Esophagus muscularis mucosa (tissue), 4 donors: Measurements from ENCODE around the gene DENND10. TPM values are rescaled to one million over a fixed set of nuclear protein-coding genes. Genes with fewer than 3 reads are reported as not detected.
"Not testable (repeated sequence)": the region's sequence is repeated elsewhere in the genome, so short reads cannot be mapped to it uniquely, and the experiment has no call there.

Experiments
- DNase-seq: peaks from one replicate; pipeline ENCODE4 v3.0.0-alpha.2; 2017; ENCODE audit errors: extremely low spot score
- H3K27ac ChIP-seq, 4 donors: fragments of 200-600 bp; sonication (generic); replicated peaks in 1 of 4; 1 replicate in 3 of 4; 2 replicates in 1 of 4; pipeline ENCODE4 v1.5.1; 2016 to 2019; ENCODE audit warnings: mild to moderate bottlenecking in 1 of 4
- H3K27me3 ChIP-seq, 4 donors: fragments of 200-600 bp; sonication (generic); one replicate each; pipeline versions ENCODE4 v1.5.1 to v1.6.0; 2016 to 2019
- H3K36me3 ChIP-seq, 4 donors: fragments of 200-600 bp; sonication (generic); one replicate each; pipeline ENCODE4 v1.5.1; 2016 to 2019
- H3K4me1 ChIP-seq, 4 donors: fragments of 200-600 bp; sonication (generic); one replicate each; pipeline ENCODE4 v1.5.1; 2016 to 2019
- H3K4me3 ChIP-seq, 4 donors: fragments of 200-600 bp; sonication (generic); 1 replicate in 2 of 4; 2 replicates in 2 of 4; pipeline ENCODE4 v1.5.1; 2016 to 2019; ENCODE audit warnings: mild to moderate bottlenecking in 4 of 4, moderate library complexity in 1 of 4
- H3K9me3 ChIP-seq, 4 donors: fragments of 200-600 bp; sonication (generic); 1 replicate in 3 of 4; 2 replicates in 1 of 4; pipeline ENCODE4 v1.5.1; 2016 to 2019
- EP300 ChIP-seq: sonication (generic); formaldehyde crosslinking; IDR thresholded peaks from one replicate; pipeline ENCODE4 v1.6.1; 2017; ENCODE audit warnings: antibody characterized with exemption
- POLR2A ChIP-seq: fragments of 450-650 bp; IDR thresholded peaks from one replicate; pipeline ENCODE4 v1.6.1; 2017; ENCODE audit warnings: antibody characterized with exemption, moderate library complexity, mild to moderate bottlenecking, low read depth
- POLR2AphosphoS5 ChIP-seq, 2 donors: sonication (generic); formaldehyde crosslinking; IDR thresholded peaks; one replicate each; pipeline ENCODE4 v1.6.1; 2017; ENCODE audit warnings: antibody characterized with exemption in 2 of 2
- WGBS: methylation state at CpG from one replicate; pipeline ENCODE4 v1.1.5; 2018; 5-methylcytosine and 5-hydroxymethylcytosine counted together
- intact Hi-C: fragments of 100-400 bp; cut with DNase I; formaldehyde crosslinking; loops from one replicate; pipeline ENCODE4 v1.15.1; 2023
- total RNA-seq, 4 donors: library from RNA; depleted of rRNA; stranded (reverse); fragments of >200 nt; gene quantifications; one replicate each; pipeline versions ENCODE4 v1.1.0 to v1.2.1, GENCODE V29; 2016
- TF ChIP-seq, protein P1 (sequence below), 3 experiments: fragments of 200-600 bp in 2 of 3; fragments of 450-650 bp in 1 of 3; sonication (generic) in 2 of 3; IDR thresholded peaks; one replicate each; pipeline ENCODE4 v1.5.1; 2017 to 2019; ENCODE audit warnings: antibody characterized with exemption in 3 of 3, mild to moderate bottlenecking in 2 of 3, moderate library complexity in 1 of 3

Gene DENND10
- total RNA-seq, 4 donors from 2014 or later = 19.1 to 23.7 (median 22.3) TPM

DNA sequence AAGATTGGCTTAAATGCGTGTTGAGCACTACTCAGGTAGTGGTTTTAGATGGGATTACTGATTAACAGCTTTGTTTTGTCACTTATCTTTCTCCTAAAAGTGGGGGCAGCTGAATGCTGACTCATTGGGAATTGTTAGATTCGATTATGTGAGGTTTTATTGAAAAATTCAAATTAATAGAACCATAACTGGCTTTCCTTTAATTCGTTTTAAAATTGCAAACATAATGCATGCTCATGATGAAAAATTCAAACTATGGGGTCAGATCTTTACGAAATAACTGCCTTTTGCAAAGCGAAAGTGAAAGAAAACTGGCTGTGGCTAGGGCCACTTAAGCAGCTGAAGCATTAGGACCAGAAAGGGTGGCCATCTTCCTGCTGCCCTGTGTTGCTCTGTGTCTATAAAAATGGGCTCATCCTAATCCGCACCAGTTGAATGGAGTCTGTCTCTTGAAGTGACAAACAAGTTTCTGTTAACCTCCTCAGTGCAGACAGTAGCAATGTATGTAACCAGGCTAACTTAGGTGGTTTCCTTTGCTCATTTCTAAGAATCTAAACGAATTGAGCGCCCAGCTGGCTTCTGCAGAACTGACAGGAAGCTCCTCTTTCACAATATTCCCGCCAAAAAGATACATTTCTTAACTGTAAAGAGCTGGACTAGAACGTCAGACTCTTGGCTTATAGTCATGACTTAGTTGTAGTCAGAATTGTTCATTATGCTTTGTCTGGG is 27.8 kb downstream of the DENND10 start:
- no peaks in the 10 kb centered on the region for H3K27me3 ChIP-seq
- peak overlapping the region; percentile 24 to 49 (median 40) for H3K4me3 ChIP-seq
- TF ChIP-seq POLR2AphosphoS5 (IDR thresholded peaks at IDR 0.05) = peak in 1 of 2 donors; percentile 11
- TF ChIP-seq, protein P1, sequence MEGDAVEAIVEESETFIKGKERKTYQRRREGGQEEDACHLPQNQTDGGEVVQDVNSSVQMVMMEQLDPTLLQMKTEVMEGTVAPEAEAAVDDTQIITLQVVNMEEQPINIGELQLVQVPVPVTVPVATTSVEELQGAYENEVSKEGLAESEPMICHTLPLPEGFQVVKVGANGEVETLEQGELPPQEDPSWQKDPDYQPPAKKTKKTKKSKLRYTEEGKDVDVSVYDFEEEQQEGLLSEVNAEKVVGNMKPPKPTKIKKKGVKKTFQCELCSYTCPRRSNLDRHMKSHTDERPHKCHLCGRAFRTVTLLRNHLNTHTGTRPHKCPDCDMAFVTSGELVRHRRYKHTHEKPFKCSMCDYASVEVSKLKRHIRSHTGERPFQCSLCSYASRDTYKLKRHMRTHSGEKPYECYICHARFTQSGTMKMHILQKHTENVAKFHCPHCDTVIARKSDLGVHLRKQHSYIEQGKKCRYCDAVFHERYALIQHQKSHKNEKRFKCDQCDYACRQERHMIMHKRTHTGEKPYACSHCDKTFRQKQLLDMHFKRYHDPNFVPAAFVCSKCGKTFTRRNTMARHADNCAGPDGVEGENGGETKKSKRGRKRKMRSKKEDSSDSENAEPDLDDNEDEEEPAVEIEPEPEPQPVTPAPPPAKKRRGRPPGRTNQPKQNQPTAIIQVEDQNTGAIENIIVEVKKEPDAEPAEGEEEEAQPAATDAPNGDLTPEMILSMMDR (IDR thresholded peaks at IDR 0.05) = no peak
- peak overlapping the region; percentile 17 to 53 (median 34) for H3K27ac ChIP-seq
- DNase-seq = no peak
- peaks cover 3 to 28% (median 10%) of the 10 kb centered on the region in 4 donors for H3K4me1 ChIP-seq
- peaks cover 14 to 75% (median 47%) of the 10 kb centered on the region in 4 donors for H3K36me3 ChIP-seq
- H3K9me3 ChIP-seq = no peaks in the 10 kb centered on the region
- WGBS = 59% methylated on average over 10 of the region's 10 CpGs
- intact Hi-C loops = no loop called here

DNA sequence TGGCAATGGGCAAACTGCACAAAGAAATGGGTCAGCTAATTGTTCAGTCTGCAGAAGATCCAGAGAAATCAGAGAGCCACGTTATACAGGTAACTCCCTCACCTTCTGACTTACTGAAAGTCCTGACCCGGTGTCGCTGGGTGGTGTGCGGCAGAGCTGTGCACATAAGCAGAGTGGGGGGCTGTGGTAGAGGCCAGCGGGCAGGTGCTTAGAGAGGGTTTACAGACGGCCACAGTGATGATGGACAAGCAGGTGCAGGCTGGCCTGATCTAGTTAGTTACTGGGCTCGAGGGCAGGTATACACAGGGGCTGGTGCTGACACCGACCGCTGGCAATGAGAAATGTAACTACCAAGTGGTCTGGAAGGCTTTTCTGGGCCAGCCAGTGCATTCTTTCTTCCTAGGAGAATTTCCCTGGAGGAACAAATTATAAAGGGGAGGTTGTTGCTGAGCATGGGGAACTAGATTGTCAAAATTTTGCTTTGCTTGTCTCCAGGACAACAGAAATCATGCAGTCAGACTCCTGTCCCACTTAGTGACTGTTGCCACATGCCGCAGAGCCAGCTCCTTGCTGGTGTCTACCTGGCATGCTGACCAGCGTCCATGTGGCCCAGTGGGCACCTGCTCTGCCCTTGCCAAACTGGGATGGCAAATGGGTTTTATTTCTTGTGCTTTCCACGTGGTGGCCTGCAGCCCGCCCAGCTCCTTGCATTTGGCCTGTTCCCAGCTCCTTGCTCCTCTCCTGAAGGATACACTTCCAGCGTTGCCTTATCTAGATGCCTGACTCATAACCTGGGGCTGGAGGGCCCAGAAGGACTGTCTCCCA is 28.8 kb downstream of the DENND10 start:
- H3K4me1 ChIP-seq = peaks cover 3 to 28% (median 10%) of the 10 kb centered on the region in 4 donors
- no peak for DNase-seq
- peak overlapping the region in 1 of 4 donors; percentile 47 for H3K27ac ChIP-seq
- intact Hi-C loops = no loop called here
- no peaks in the 10 kb centered on the region for H3K27me3 ChIP-seq
- H3K36me3 ChIP-seq = peaks cover 14 to 67% (median 45%) of the 10 kb centered on the region in 4 donors
- H3K9me3 ChIP-seq = no peaks in the 10 kb centered on the region
- TF ChIP-seq EP300 = no peak
- no peak for TF ChIP-seq POLR2A
- TF ChIP-seq, protein P1 (IDR thresholded peaks at IDR 0.05) = no peak
- TF ChIP-seq POLR2AphosphoS5 (IDR thresholded peaks at IDR 0.05) = no peak
- H3K4me3 ChIP-seq = no peak overlapping the region
- 87% methylated on average over 14 of the region's 14 CpGs for WGBS

DNA sequence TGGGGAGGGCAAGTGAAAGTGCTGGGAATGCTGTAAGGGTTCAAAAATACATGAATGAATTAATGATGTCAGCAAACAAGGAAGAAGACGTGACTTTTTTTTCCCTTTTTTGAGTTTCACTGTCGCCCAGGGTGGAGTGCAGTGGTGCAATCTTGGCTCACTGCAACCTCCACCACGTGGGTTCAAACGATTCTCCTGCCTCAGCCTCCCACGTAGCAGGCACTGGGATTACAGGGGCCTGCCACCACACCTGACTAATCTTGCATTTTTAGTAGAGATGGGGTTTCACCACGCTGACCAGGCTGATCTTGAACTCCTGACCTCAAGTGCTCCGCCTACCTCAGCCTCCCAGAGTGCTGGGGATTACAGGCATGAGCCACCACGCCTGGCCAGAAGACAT is 30.0 kb downstream of the DENND10 start:
- WGBS = 80% methylated on average over 8 of the region's 8 CpGs
- no peaks in the 10 kb centered on the region for H3K9me3 ChIP-seq
- peaks cover 14 to 61% (median 42%) of the 10 kb centered on the region in 4 donors for H3K36me3 ChIP-seq
- no peak for TF ChIP-seq EP300
- H3K27me3 ChIP-seq = no peaks in the 10 kb centered on the region
- H3K4me3 ChIP-seq = no peak overlapping the region
- H3K4me1 ChIP-seq = peaks cover 3 to 28% (median 10%) of the 10 kb centered on the region in 4 donors
- DNase-seq = no peak
- H3K27ac ChIP-seq = no peak overlapping the region
- intact Hi-C loops = no loop called here

DNA sequence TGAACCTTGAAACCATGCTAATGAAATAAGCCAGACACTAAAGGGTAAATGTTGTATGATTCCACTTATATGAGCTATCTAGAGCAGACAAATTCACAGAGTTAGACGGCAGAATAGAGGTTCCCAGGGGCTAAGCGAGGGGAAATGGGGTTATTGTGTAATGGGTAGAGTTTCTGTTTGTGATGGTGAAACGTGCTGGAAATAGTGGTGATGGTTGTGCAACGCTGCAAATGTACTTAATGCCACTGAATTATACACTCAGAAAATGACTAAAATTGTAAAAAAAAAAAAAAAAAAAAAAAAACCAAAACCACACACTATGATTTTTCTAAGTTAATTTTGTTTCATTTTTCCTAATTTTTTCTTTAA is 31.6 kb downstream of the DENND10 start:
- intact Hi-C loops = no loop called here
- Histone ChIP-seq H3K27me3 (no peaks in the 10 kb centered on the region), H3K4me3 (no peak overlapping the region), H3K4me1 (peaks cover 3 to 28% (median 10%) of the 10 kb centered on the region in 4 donors), H3K27ac (peak overlapping the region in 1 of 4 donors; percentile 10), H3K9me3 (no peaks in the 10 kb centered on the region), H3K36me3 (peaks cover 11 to 59% (median 37%) of the 10 kb centered on the region in 4 donors)
- WGBS = 77% methylated on average over 3 of the region's 4 CpGs
- TF ChIP-seq, protein P1 (IDR thresholded peaks at IDR 0.05) = no peak
- no peak for TF ChIP-seq POLR2AphosphoS5 (IDR thresholded peaks at IDR 0.05)
- no peak for TF ChIP-seq EP300
- TF ChIP-seq POLR2A = no peak
- no peak for DNase-seq

DNA sequence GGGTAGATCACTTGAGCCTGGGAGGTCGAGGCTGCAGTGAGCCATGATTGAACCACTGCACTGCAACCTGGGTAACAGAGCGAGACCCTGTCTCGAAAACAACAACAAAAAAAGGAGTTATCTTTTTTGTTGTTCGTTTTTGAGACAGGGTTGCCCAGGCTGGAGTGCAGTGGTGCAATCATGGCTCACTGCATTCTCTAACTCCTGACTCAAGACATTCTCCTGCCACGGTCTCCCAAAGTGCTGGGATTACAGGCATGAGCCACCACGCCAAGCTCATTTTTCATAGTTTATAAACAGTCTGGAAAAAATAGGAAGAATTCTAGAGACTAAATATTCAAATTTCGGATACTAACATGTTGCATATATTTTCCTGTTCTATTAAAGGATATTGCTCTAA is 32.2 kb downstream of the DENND10 start:
- DNase-seq = no peak
- TF ChIP-seq POLR2A = no peak
- TF ChIP-seq, protein P1 (IDR thresholded peaks at IDR 0.05) = no peak
- 80% methylated on average over 7 of the region's 7 CpGs for WGBS
- H3K27me3 ChIP-seq = no peaks in the 10 kb centered on the region
- peak overlapping the region in 2 of 4 donors; percentile 0 to 10 for H3K27ac ChIP-seq
- no peaks in the 10 kb centered on the region for H3K9me3 ChIP-seq
- peaks cover 11 to 62% (median 38%) of the 10 kb centered on the region in 4 donors for H3K36me3 ChIP-seq
- H3K4me1 ChIP-seq = peaks cover 3 to 25% (median 9%) of the 10 kb centered on the region in 4 donors
- intact Hi-C loops = no loop called here
- H3K4me3 ChIP-seq = no peak overlapping the region

DNA sequence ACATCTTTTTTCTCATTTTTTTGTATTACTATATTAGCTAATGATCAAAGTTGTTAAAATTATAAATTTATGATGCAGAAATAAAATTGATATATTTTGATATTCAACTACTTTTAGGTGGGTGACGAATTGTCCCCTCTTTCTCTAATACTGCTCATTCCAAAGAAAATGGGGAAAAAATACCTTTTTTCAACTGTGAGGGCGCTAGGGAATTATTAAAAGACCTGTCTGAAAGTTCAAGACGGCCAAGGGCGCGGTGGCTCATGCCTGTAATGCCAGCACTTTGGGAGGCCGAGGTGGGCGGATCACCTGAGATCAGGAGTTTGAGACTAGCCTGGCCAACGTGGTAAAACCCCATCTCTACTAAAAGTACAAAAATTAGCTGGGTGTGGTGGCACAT is 34.0 kb downstream of the DENND10 start:
- intact Hi-C loops, H3K27ac ChIP-seq, H3K4me3 ChIP-seq, H3K9me3 ChIP-seq, H3K27me3 ChIP-seq, DNase-seq: not testable (repeated sequence)
- WGBS = 75% methylated on average over 8 of the region's 8 CpGs
- H3K4me1 ChIP-seq = peaks cover 0 to 14% (median 2%) of the 10 kb centered on the region in 4 donors
- peaks cover 5 to 61% (median 35%) of the 10 kb centered on the region in 4 donors for H3K36me3 ChIP-seq
